ENCODE data around the gene TAS1R2.
"Not testable (repeated sequence)": the region's sequence is repeated elsewhere in the genome, so short reads cannot be mapped to it uniquely, and the experiment has no call there.

TAS1R2 gene

GRCh38 chr1:18901147-18901951 is 41.9 kb upstream of the TAS1R2 start:
- peak overlapping the region; percentile 66 for H3K4me3 ChIP-seq (ENCODE audit: low read depth, low read length)
- TF ChIP-seq, protein P1, sequence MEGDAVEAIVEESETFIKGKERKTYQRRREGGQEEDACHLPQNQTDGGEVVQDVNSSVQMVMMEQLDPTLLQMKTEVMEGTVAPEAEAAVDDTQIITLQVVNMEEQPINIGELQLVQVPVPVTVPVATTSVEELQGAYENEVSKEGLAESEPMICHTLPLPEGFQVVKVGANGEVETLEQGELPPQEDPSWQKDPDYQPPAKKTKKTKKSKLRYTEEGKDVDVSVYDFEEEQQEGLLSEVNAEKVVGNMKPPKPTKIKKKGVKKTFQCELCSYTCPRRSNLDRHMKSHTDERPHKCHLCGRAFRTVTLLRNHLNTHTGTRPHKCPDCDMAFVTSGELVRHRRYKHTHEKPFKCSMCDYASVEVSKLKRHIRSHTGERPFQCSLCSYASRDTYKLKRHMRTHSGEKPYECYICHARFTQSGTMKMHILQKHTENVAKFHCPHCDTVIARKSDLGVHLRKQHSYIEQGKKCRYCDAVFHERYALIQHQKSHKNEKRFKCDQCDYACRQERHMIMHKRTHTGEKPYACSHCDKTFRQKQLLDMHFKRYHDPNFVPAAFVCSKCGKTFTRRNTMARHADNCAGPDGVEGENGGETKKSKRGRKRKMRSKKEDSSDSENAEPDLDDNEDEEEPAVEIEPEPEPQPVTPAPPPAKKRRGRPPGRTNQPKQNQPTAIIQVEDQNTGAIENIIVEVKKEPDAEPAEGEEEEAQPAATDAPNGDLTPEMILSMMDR (IDR thresholded peaks at IDR 0.05; ENCODE audit: borderline replicate concordance, insufficient read depth, low read depth, low read length) = no peak

DNA sequence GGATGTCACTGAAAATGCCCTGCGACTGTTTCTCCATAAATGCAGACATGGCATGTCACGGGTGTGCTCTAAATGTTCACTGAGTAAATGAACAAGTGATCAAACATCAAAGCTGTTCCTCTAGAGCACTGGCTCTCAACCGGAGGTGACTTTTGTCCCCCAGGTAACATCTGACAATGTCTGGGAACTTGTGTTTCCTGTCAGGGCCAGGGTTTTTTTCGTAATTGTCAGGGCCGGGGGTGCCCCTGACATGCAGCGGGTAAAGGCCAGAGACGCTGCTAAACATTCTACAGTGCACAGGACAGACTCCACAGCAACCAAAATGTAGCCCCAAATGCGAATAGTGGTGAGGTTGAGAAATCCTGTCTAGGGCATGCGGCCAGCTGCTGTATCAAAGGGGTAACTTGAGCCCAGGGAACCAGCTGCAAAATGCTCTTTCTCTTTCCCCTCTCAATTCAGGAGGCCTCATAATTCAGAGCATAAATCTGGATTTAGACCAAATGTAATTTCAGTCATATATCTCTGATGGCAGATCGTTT is 40.9 kb upstream of the TAS1R2 start:
- H3K4me3 ChIP-seq (ENCODE audit: low read depth, low read length) = no peak overlapping the region
- TF ChIP-seq, protein P1 (IDR thresholded peaks at IDR 0.05; ENCODE audit: borderline replicate concordance, insufficient read depth, low read depth, low read length) = no peak

DNA sequence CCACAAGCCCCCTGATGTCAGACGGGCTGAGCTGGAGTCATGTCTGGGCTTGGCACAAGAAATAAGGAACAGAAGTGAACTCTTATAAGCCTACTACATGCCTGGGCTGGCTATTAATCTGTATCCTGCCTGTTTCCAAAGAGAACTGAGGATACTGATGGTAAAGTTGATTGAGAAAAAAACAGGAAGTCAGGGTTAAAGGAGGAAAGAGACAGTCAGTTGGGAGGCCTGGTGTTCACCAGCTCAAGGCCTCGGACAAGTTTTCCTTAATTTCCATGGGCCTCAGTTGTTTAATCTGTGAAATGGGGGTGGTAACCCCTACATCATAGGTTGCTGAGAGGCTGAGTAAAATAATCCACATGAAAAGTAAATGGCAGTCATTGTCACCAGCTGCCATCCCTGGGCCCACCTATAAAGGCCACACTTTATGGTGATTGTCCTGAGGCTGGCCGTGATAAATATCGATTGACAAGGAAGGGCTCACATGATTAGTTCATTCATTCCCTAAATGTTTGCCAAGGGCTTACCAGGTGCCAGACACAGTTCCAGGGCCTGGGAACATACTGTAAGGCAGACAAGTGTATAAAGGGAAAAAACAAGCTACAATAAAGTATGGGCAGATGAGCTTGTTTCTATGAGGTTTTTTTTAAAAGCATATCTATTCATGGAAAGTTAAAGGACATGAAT is 40.0 kb upstream of the TAS1R2 start:
- TF ChIP-seq, protein P1 (IDR thresholded peaks at IDR 0.05; ENCODE audit: borderline replicate concordance, insufficient read depth, low read depth, low read length) = no peak
- H3K4me3 ChIP-seq (ENCODE audit: low read depth, low read length) = no peak overlapping the region

- TF ChIP-seq, protein P1 (IDR thresholded peaks at IDR 0.05; ENCODE audit: borderline replicate concordance, insufficient read depth, low read depth, low read length) = no peak
- H3K4me3 ChIP-seq (ENCODE audit: low read depth, low read length) = no peak overlapping the region
These were observed 39.1 kb upstream of the TAS1R2 start for GRCh38 chr1:18898567-18898966.

DNA sequence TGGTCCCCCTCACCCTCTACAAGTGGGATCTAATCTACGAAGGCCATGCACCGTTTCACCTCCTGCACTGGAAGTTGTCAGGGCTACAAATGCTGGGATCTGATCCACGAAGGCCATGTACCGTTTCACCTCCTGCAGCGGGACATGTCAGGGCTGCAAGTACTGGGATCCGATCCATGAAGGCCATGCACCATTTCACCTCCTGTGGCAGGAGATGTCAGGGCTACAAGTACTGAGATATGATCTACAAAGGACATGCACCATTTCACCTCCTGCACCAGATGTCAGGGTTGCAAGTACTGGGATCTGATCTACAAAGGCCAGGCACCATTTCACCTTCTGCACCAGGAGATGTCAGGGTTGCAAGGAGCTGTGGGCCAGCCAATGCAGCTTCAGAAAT is 35.9 kb upstream of the TAS1R2 start:
- H3K4me3 ChIP-seq (ENCODE audit: low read depth, low read length) = no peak overlapping the region
- TF ChIP-seq, protein P1 (IDR thresholded peaks at IDR 0.05; ENCODE audit: borderline replicate concordance, insufficient read depth, low read depth, low read length) = no peak

- H3K4me3 ChIP-seq (ENCODE audit: low read depth, low read length) = no peak overlapping the region
- TF ChIP-seq, protein P1 (IDR thresholded peaks at IDR 0.05; ENCODE audit: borderline replicate concordance, insufficient read depth, low read depth, low read length) = no peak
These were observed 33.7 kb upstream of the TAS1R2 start for GRCh38 chr1:18893120-18893519.

GRCh38 chr1:18891858-18892257 is 32.4 kb upstream of the TAS1R2 start:
- not testable (repeated sequence) for H3K4me3 ChIP-seq (ENCODE audit: low read depth, low read length)
